Esophagus muscularis mucosa (tissue), 4 donors: ENCODE results near the gene CALML4. TPM values are rescaled to one million over a fixed set of nuclear protein-coding genes. Genes with fewer than 3 reads are reported as not detected.

Experiments used
- DNase-seq: peaks from one replicate; pipeline ENCODE4 v3.0.0-alpha.2; 2017; ENCODE audit errors: extremely low spot score
- H3K27ac ChIP-seq, 4 donors: fragments of 200-600 bp; sonication (generic); replicated peaks in 1 of 4; 1 replicate in 3 of 4; 2 replicates in 1 of 4; pipeline ENCODE4 v1.5.1; 2016 to 2019; ENCODE audit warnings: mild to moderate bottlenecking in 1 of 4
- H3K27me3 ChIP-seq, 4 donors: fragments of 200-600 bp; sonication (generic); one replicate each; pipeline versions ENCODE4 v1.5.1 to v1.6.0; 2016 to 2019
- H3K36me3 ChIP-seq, 4 donors: fragments of 200-600 bp; sonication (generic); one replicate each; pipeline ENCODE4 v1.5.1; 2016 to 2019
- H3K4me1 ChIP-seq, 4 donors: fragments of 200-600 bp; sonication (generic); one replicate each; pipeline ENCODE4 v1.5.1; 2016 to 2019
- H3K4me3 ChIP-seq, 4 donors: fragments of 200-600 bp; sonication (generic); 1 replicate in 2 of 4; 2 replicates in 2 of 4; pipeline ENCODE4 v1.5.1; 2016 to 2019; ENCODE audit warnings: mild to moderate bottlenecking in 4 of 4, moderate library complexity in 1 of 4
- H3K9me3 ChIP-seq, 4 donors: fragments of 200-600 bp; sonication (generic); 1 replicate in 3 of 4; 2 replicates in 1 of 4; pipeline ENCODE4 v1.5.1; 2016 to 2019
- EP300 ChIP-seq: sonication (generic); formaldehyde crosslinking; IDR thresholded peaks from one replicate; pipeline ENCODE4 v1.6.1; 2017; ENCODE audit warnings: antibody characterized with exemption
- POLR2A ChIP-seq: fragments of 450-650 bp; IDR thresholded peaks from one replicate; pipeline ENCODE4 v1.6.1; 2017; ENCODE audit warnings: antibody characterized with exemption, moderate library complexity, mild to moderate bottlenecking, low read depth
- POLR2AphosphoS5 ChIP-seq, 2 donors: sonication (generic); formaldehyde crosslinking; IDR thresholded peaks; one replicate each; pipeline ENCODE4 v1.6.1; 2017; ENCODE audit warnings: antibody characterized with exemption in 2 of 2
- WGBS: methylation state at CpG from one replicate; pipeline ENCODE4 v1.1.5; 2018; 5-methylcytosine and 5-hydroxymethylcytosine counted together
- intact Hi-C: fragments of 100-400 bp; cut with DNase I; formaldehyde crosslinking; loops from one replicate; pipeline ENCODE4 v1.15.1; 2023
- total RNA-seq, 4 donors: library from RNA; depleted of rRNA; stranded (reverse); fragments of >200 nt; gene quantifications; one replicate each; pipeline versions ENCODE4 v1.1.0 to v1.2.1, GENCODE V29; 2016
- TF ChIP-seq, protein P1 (sequence below), 3 experiments: fragments of 200-600 bp in 2 of 3; fragments of 450-650 bp in 1 of 3; sonication (generic) in 2 of 3; IDR thresholded peaks; one replicate each; pipeline ENCODE4 v1.5.1; 2017 to 2019; ENCODE audit warnings: antibody characterized with exemption in 3 of 3, mild to moderate bottlenecking in 2 of 3, moderate library complexity in 1 of 3

The CALML4 gene
- total RNA-seq, 4 donors from 2014 or later = 14.2 to 45.8 (median 32.1) TPM

DNA sequence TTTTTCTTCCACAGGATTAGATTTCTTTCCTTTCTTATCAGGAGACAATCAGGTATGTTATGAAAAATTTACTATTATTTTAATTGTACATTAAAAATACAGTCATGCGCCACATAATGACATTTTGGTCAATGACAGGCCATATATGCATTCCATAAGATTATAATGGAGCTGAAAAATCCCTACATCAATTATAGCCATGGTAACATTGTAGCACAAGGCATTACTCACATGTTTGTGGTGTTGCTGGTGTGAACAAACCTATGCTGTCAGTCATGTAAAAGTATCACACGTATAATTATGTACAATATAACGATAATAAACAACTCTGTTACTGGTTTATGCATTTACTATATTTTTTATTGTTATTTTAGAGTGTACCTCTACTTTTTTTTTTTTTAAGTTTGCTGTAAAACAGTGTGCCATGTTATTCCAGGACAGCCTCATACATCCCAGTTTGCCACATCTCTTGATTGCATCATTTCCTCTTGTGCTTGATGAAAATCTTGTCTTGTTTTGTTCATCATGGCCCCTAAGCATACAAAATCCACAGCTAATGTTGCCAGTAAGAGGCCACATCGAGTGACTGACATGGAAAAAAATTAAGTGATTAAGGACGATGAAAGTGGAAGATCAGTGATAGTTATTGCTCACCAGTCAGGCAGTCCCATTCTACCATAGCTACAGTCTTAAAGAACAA is 21.4 kb downstream of the CALML4 start:
- 93% methylated on average over 5 of the region's 5 CpGs for WGBS
- DNase-seq = no peak
- Histone ChIP-seq H3K27me3 (no peaks in the 10 kb centered on the region), H3K4me3 (no peak overlapping the region), H3K36me3 (peaks cover 9 to 65% (median 49%) of the 10 kb centered on the region in 4 donors), H3K27ac (peak overlapping the region in 3 of 4 donors; percentile 31 to 84 (median 79)), H3K4me1 (peaks cover 22 to 53% (median 43%) of the 10 kb centered on the region in 4 donors), H3K9me3 (no peaks in the 10 kb centered on the region)
- no peak for TF ChIP-seq POLR2AphosphoS5 (IDR thresholded peaks at IDR 0.05)
- TF ChIP-seq EP300 = no peak
- no peak for TF ChIP-seq POLR2A
- TF ChIP-seq, protein P1, sequence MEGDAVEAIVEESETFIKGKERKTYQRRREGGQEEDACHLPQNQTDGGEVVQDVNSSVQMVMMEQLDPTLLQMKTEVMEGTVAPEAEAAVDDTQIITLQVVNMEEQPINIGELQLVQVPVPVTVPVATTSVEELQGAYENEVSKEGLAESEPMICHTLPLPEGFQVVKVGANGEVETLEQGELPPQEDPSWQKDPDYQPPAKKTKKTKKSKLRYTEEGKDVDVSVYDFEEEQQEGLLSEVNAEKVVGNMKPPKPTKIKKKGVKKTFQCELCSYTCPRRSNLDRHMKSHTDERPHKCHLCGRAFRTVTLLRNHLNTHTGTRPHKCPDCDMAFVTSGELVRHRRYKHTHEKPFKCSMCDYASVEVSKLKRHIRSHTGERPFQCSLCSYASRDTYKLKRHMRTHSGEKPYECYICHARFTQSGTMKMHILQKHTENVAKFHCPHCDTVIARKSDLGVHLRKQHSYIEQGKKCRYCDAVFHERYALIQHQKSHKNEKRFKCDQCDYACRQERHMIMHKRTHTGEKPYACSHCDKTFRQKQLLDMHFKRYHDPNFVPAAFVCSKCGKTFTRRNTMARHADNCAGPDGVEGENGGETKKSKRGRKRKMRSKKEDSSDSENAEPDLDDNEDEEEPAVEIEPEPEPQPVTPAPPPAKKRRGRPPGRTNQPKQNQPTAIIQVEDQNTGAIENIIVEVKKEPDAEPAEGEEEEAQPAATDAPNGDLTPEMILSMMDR (IDR thresholded peaks at IDR 0.05) = no peak
- intact Hi-C loops = no loop called here

DNA sequence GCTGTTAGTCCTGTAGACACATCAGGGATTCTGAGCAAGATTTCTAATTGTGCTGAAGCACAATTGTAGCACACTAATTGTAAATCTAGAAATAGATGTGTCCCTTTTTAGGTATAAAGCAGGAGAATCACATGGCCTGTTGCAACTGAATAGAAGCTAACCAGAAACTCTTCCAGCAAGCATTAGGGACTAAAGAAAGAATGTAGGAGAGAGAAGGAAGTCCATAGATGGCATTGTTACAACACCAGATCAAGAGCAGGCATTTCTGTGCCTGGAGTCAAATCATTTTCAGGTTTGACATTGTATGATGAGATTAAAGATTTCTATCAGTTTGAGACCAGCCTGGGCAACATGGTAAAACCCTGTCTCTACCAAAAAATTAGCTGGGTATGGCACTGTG is 27.4 kb downstream of the CALML4 start:
- Histone ChIP-seq H3K4me1 (peaks cover 9 to 34% (median 23%) of the 10 kb centered on the region in 4 donors), H3K4me3 (no peak overlapping the region), H3K27ac (peak overlapping the region; percentile 65 to 70 (median 68)), H3K9me3 (no peaks in the 10 kb centered on the region), H3K36me3 (peaks cover 9 to 84% (median 49%) of the 10 kb centered on the region in 4 donors), H3K27me3 (no peaks in the 10 kb centered on the region)
- no peak for DNase-seq
- intact Hi-C loops = no loop called here
- TF ChIP-seq, protein P1 (IDR thresholded peaks at IDR 0.05) = no peak
- no peak for TF ChIP-seq POLR2A
- TF ChIP-seq POLR2AphosphoS5 (IDR thresholded peaks at IDR 0.05) = peak; percentile 41 to 43
- no peak for TF ChIP-seq EP300

DNA sequence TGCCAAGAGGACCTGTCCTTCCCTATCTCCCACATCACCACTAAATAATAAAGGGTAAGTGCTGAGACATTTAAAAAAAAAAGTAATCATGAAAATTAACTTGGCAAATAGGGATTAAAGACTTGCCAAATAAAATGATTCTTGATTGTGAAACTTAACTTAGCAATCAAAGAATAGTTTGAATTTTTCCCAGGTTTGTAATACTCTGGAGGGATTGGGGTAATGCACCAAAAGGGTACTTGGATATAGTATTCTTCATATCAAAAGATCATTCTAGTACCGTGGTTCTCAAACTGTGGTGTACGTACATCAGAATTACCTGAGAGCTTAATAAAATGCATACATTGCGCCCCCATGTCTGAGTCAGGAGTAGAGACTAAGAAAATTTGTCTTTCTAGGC is 28.5 kb downstream of the CALML4 start:
- intact Hi-C loops = no loop called here
- Histone ChIP-seq H3K27ac (peak overlapping the region; percentile 65 to 70 (median 68)), H3K4me1 (peaks cover 9 to 34% (median 23%) of the 10 kb centered on the region in 4 donors), H3K9me3 (no peaks in the 10 kb centered on the region), H3K27me3 (no peaks in the 10 kb centered on the region), H3K36me3 (peaks cover 6 to 73% (median 39%) of the 10 kb centered on the region in 4 donors), H3K4me3 (no peak overlapping the region)
- DNase-seq = no peak
- 92% methylated on average over 3 of the region's 3 CpGs for WGBS
- no peak for TF ChIP-seq EP300
- TF ChIP-seq POLR2A = no peak
- TF ChIP-seq POLR2AphosphoS5 (IDR thresholded peaks at IDR 0.05) = no peak
- TF ChIP-seq, protein P1 (IDR thresholded peaks at IDR 0.05) = no peak

DNA sequence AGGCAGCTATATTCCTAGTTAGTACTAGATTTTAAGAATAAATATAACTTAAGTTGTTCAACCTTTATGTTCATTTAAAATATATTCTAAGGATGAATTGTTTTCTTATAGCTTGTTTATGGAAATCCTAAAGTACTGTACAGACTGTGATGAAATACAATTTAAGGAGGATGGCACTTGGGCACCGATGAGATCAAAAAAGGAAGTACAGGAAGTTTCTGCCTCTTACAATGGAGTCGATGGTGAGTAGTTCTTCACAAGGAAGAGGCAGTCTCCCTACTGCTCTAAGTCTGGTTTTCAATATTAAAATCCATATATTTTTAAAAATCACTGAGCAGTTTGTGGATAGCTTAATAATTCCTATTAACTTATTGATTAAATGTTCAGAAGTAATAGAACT is 29.6 kb downstream of the CALML4 start:
- no peak for DNase-seq
- H3K9me3 ChIP-seq = no peaks in the 10 kb centered on the region
- intact Hi-C loops = no loop called here
- H3K4me3 ChIP-seq = no peak overlapping the region
- H3K36me3 ChIP-seq = peaks cover 0 to 62% (median 31%) of the 10 kb centered on the region in 4 donors
- TF ChIP-seq POLR2AphosphoS5 (IDR thresholded peaks at IDR 0.05) = no peak
- no peak for TF ChIP-seq POLR2A
- TF ChIP-seq EP300 = no peak
- TF ChIP-seq, protein P1 (IDR thresholded peaks at IDR 0.05) = no peak
- no peaks in the 10 kb centered on the region for H3K27me3 ChIP-seq
- H3K27ac ChIP-seq = no peak overlapping the region
- peaks cover 9 to 34% (median 23%) of the 10 kb centered on the region in 4 donors for H3K4me1 ChIP-seq
- WGBS = 61% methylated on average over 2 of the region's 2 CpGs
